HEK293 (cell line): ENCODE results near the gene ARID1A.

Experiments
- CTCF ChIP-seq: fragments of 450-650 bp; formaldehyde crosslinking; IDR thresholded peaks from 2 replicates; pipeline ENCODE4 v1.5.1; 2016; ENCODE audit warnings: missing biosample characterization, missing genetic modification characterization
- OSR2 ChIP-seq: fragments of 450-650 bp; formaldehyde crosslinking; IDR thresholded peaks from 2 replicates; pipeline ENCODE4 v1.5.1; 2016; ENCODE audit warnings: missing biosample characterization, missing genetic modification characterization
- REST ChIP-seq: fragments of 450-650 bp; formaldehyde crosslinking; IDR thresholded peaks from 2 replicates; pipeline ENCODE4 v1.5.1; 2016; ENCODE audit warnings: missing biosample characterization, missing genetic modification characterization
- ZBTB1 ChIP-seq: fragments of 450-650 bp; formaldehyde crosslinking; IDR thresholded peaks from 2 replicates; pipeline ENCODE4 v1.5.1; 2016; ENCODE audit warnings: missing biosample characterization, missing genetic modification characterization
- ZNF23 ChIP-seq: fragments of 450-650 bp; formaldehyde crosslinking; IDR thresholded peaks from 2 replicates; pipeline ENCODE4 v1.5.1; 2016; ENCODE audit warnings: missing biosample characterization, missing genetic modification characterization, borderline replicate concordance

DNA sequence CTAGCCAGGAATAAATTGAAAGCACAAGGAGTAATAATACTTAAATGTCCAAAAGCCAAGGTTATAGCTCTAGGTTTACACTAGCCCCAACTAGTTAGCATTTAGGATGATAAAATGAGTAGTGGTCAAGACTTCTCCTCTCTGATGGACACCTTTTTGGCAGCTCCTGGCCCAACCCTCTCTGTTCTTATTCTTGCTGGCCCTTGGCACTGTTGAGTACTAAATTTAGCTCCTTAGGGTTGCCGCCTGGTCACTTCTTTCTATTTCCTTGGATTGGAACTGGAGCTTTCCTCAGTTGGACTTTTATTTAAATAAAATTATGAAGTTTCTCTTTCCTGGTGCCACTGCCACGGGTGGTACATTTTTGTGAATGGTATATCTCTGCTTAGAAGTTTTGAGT lies 28.3 kb downstream of the ARID1A start:
- TF ChIP-seq ZNF23 (tag by site-specific recombination) = no peak
- no peak for TF ChIP-seq ZBTB1 (tag by site-specific recombination)
- TF ChIP-seq OSR2 (tag by site-specific recombination) = no peak
- no peak for TF ChIP-seq REST
- TF ChIP-seq CTCF (tag by site-specific recombination) = no peak
